ENCODE results near the gene TTC13.

The TTC13 gene

GRCh38 chr1:230868736-230869385 is 109.8 kb downstream of the TTC13 start:
- DNase-seq (ENCODE audit: low read depth), result no peak

- DNase-seq (ENCODE audit: low read depth), result peak; percentile 67
These were observed 110.5 kb downstream of the TTC13 start, which contains the start of gene C1orf198 for GRCh38 chr1:230867903-230868735. C1orf198 (minus strand) TSS chr1:230868521; CDS start chr1:230868512, 9 bp downstream.

GRCh38 chr1:230867101-230867902 is 111.4 kb downstream of the TTC13 start:
- no peak for DNase-seq (ENCODE audit: low read depth)

GRCh38 chr1:230866171-230867070 is 112.2 kb downstream of the TTC13 start:
- no peak for DNase-seq (ENCODE audit: low read depth)

GRCh38 chr1:230865062-230865817 is 113.4 kb downstream of the TTC13 start:
- DNase-seq (ENCODE audit: low read depth), result no peak

GRCh38 chr1:230864441-230864840 is 114.2 kb downstream of the TTC13 start:
- DNase-seq (ENCODE audit: low read depth), result no peak

- no peak for DNase-seq (ENCODE audit: low read depth)
These were observed 115.2 kb downstream of the TTC13 start for GRCh38 chr1:230863449-230863848.

GRCh38 chr1:230861970-230862595 is 116.6 kb downstream of the TTC13 start:
- DNase-seq (ENCODE audit: low read depth), result no peak

GRCh38 chr1:230861489-230861888 is 117.2 kb downstream of the TTC13 start:
- no peak for DNase-seq (ENCODE audit: low read depth)

- DNase-seq (ENCODE audit: low read depth), result no peak
These were observed 117.9 kb downstream of the TTC13 start for GRCh38 chr1:230860617-230861384.

- no peak for DNase-seq (ENCODE audit: low read depth)
These were observed 119.5 kb downstream of the TTC13 start for GRCh38 chr1:230858918-230859729.

GRCh38 chr1:230858236-230858820 is 120.3 kb downstream of the TTC13 start:
- DNase-seq (ENCODE audit: low read depth), result no peak

GRCh38 chr1:230857822-230858221 is 120.8 kb downstream of the TTC13 start:
- DNase-seq (ENCODE audit: low read depth), result no peak

- DNase-seq (ENCODE audit: low read depth), result no peak
These were observed 121.6 kb downstream of the TTC13 start for GRCh38 chr1:230857077-230857476.
